CD8-positive, alpha-beta memory T cell (primary cell): ENCODE results near the gene PHRF1. TPM values are rescaled to one million over a fixed set of nuclear protein-coding genes. Genes with fewer than 3 reads are reported as not detected.

ENCODE experiments used
- CTCF ChIA-PET: fragments of 350-600 bp; sonication (Branson Sonifier 250); formaldehyde crosslinking; loops from one replicate; lab custom pipeline; 2021; ENCODE audit warnings: antibody characterized with exemption; lab: Charles Lee
- POLR2A ChIA-PET: fragments of 350-600 bp; sonication (Branson Sonifier 250); formaldehyde crosslinking; loops from one replicate; lab custom pipeline; 2021; ENCODE audit warnings: antibody characterized with exemption; lab: Charles Lee
- DNase-seq, 5 donors: peaks; one replicate each; pipeline versions ENCODE4 v3.0.0 to v3.0.0-alpha.2; 2020 to 2022; ENCODE audit warnings: mixed read lengths in 1 of 5
- H3K27ac ChIP-seq: one replicate; pipeline ENCODE4 v1.7.0; 2013; ENCODE audit warnings: low read depth, mild to moderate bottlenecking, low read length, moderate library complexity
- H3K27me3 ChIP-seq: 2 replicates; pipeline ENCODE4 v1.7.0; 2013; ENCODE audit warnings: low read length, mild to moderate bottlenecking; ENCODE audit not compliant: insufficient read depth, poor library complexity, severe bottlenecking
- H3K36me3 ChIP-seq: 2 replicates; pipeline ENCODE4 v1.7.0; 2013; ENCODE audit warnings: mild to moderate bottlenecking, low read length, moderate library complexity; ENCODE audit not compliant: insufficient read depth
- H3K4me1 ChIP-seq: 2 replicates; pipeline ENCODE4 v1.7.0; 2013; ENCODE audit warnings: mild to moderate bottlenecking, low read length, moderate library complexity; ENCODE audit not compliant: insufficient read depth
- H3K4me3 ChIP-seq: 2 replicates; pipeline ENCODE4 v1.7.0; 2013; ENCODE audit warnings: mild to moderate bottlenecking, low read length
- H3K9me3 ChIP-seq: 2 replicates; pipeline ENCODE4 v1.7.0; 2013; ENCODE audit warnings: mild to moderate bottlenecking, low read length
- H3K27ac Mint-ChIP-seq, 8 donors: one replicate each; pipeline ENCODE4 v1.8.0; 2020 to 2021; ENCODE audit warnings: mixed read lengths in 8 of 8, mild to moderate bottlenecking in 6 of 8, inconsistent platforms in 3 of 8, moderate library complexity in 3 of 8
- H3K27me3 Mint-ChIP-seq, 2 donors: one replicate each; pipeline ENCODE4 v1.8.0; 2020 to 2021; ENCODE audit warnings: mixed read lengths in 2 of 2, mild to moderate bottlenecking in 1 of 2, moderate library complexity in 1 of 2
- H3K36me3 Mint-ChIP-seq, 3 donors: one replicate each; pipeline ENCODE4 v1.8.0; 2020 to 2021; ENCODE audit warnings: mixed read lengths in 3 of 3, inconsistent platforms in 1 of 3, mild to moderate bottlenecking in 1 of 3
- H3K4me1 Mint-ChIP-seq, 3 donors: one replicate each; pipeline ENCODE4 v1.8.0; 2020 to 2021; ENCODE audit warnings: mixed read lengths in 3 of 3, inconsistent platforms in 1 of 3, mild to moderate bottlenecking in 1 of 3
- H3K4me3 Mint-ChIP-seq, 7 donors: one replicate each; pipeline ENCODE4 v1.8.0; 2020 to 2021; ENCODE audit warnings: mixed read lengths in 7 of 7, mild to moderate bottlenecking in 6 of 7, moderate library complexity in 4 of 7, inconsistent platforms in 2 of 7
- H3K9me3 Mint-ChIP-seq, 5 donors: one replicate each; pipeline ENCODE4 v1.8.0; 2020 to 2022; ENCODE audit warnings: mixed read lengths in 5 of 5, mild to moderate bottlenecking in 3 of 5, moderate library complexity in 2 of 5, inconsistent platforms in 1 of 5
- polyA plus RNA-seq: library from polyadenylated mRNA; unstranded; fragments of 300-500 nt; fragmentation: Illumina TruSeq; gene quantifications from one replicate; pipeline ENCODE4 v1.2.3, GENCODE V29; 2021
- total RNA-seq, 2 experiments: library from RNA; stranded (reverse); gene quantifications; one replicate each; pipeline ENCODE4 v1.2.3, GENCODE V29; 2021

PHRF1 gene
- total and polyA plus RNA-seq, 3 experiments from 2014 or later, result 17.7 to 49.8 (median 47.3) TPM

DNA sequence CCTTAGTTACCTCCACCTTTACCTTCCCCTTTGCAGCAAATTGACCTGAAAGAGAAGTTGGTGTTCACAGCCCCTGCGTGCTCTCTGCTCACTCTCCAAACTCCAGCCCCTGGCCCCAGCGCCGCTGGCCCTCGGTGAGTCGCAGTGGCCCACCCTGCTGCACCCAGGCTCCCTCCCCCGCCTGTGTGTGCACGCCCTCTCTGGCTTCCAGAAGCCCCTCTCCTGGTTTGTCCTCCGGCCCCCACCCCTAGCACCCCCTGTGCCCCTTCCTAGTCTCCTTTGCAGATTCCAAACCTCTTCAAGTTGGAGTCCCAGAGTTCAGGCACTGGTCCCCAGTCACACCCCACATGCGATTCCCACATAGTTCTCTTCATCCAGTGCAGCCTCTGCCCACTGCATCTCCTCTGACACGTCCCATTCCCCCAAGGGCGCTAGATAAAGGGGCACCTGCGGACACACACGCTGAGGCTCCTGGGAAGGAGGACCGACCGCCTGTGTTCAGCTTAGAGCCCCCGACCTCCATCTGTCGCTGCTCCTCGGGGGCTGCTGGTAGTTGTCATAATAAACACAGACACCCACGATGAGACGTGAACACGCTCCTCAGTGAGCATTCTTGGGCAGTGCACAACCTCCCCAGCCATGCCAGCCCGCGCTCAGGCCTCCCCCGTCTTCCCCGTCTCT is 1.5 kb upstream of the PHRF1 start:
- Mint-ChIP-seq H3K27ac (peak overlapping the region in 7 of 8 donors; percentile 13 to 89 (median 65)), H3K4me1 (peaks cover 36 to 47% (median 40%) of the 10 kb centered on the region in 3 donors), H3K27me3 (peaks cover 7 to 8% of the 10 kb centered on the region in 2 donors), H3K36me3 (peaks cover 0 to 13% (median 0%) of the 10 kb centered on the region in 3 donors), H3K9me3 (no peaks in the 10 kb centered on the region), H3K4me3 (peak overlapping the region; percentile 66 to 91 (median 87))
- H3K4me1 ChIP-seq, result peaks cover 34% of the 10 kb centered on the region
- H3K9me3 ChIP-seq, result no peaks in the 10 kb centered on the region
- ChIA-PET POLR2A (interaction anchor here (0.9 to 1.9 kb wide), 5 partner anchors 10 to 235 kb away, joined by 3 to 11 read pairs (median 5); partner anchors contain the start of genes IRF7 and RPLP2), CTCF (interaction anchor here (1.7 kb wide), 1 partner anchor 9 kb away, joined by 11 read pairs; no protein-coding TSS in a partner anchor)
- DNase-seq, result no peak
- peak overlapping the region; percentile 55 for H3K4me3 ChIP-seq
- H3K27me3 ChIP-seq, result no peaks in the 10 kb centered on the region
- H3K27ac ChIP-seq, result peak overlapping the region; percentile 43
- H3K36me3 ChIP-seq, result no peaks in the 10 kb centered on the region

DNA sequence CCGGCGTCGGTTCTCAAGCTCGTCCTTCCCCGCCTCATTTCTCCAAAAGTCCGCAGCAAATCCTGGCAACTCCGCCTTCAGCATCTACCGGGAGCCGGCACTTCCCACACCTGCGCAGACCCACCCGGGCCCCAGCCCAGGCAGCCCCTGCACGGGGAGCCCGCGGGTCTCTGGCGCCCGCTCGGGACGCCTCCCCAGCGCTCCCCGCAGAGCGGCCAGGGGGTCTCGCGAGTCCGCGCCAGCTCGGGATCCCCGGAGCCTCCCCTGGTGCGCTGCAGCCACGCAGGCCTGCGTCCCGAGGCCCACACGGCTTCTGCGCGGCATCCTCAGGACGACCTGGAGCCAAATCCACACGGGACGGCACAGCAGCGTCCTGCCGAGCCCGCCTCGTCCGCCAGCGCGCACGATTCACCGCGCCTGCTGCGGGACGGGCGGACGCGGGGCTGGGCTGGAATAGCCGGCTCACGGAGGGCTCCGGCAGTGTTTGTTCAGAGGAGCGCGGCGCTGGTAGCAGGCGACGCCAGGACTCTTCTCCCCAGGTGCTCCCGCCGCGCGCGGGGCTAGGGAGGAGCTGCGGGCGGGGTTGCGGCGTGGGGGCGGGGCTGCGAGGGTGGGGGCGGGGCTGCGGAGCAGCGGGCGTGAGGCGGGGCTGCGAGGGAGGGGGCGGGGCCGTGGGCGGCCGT is 816 bp upstream of the PHRF1 start:
- ChIA-PET POLR2A (interaction anchor here (0.8 to 1.9 kb wide), 19 partner anchors 8 to 368 kb away, joined by 3 to 16 read pairs (median 4); partner anchors contain the start of genes BET1L, DEAF1, HRAS and IRF7), CTCF (interaction anchor here (0.7 to 1.7 kb wide), 6 partner anchors 10 to 41 kb away, joined by 3 to 11 read pairs (median 3); partner anchors contain the start of genes HRAS and IRF7)
- peaks cover 38 to 50% (median 46%) of the 10 kb centered on the region in 3 donors for H3K4me1 Mint-ChIP-seq
- no peaks in the 10 kb centered on the region for H3K36me3 ChIP-seq
- H3K9me3 ChIP-seq, result no peaks in the 10 kb centered on the region
- peaks cover 40% of the 10 kb centered on the region for H3K4me1 ChIP-seq
- no peaks in the 10 kb centered on the region for H3K27me3 ChIP-seq
- H3K27ac Mint-ChIP-seq, result peak overlapping the region in 7 of 8 donors; percentile 13 to 97 (median 75)
- H3K4me3 ChIP-seq, result peak overlapping the region; percentile 55
- H3K27ac ChIP-seq, result peak overlapping the region; percentile 43
- H3K36me3 Mint-ChIP-seq, result peaks cover 0 to 13% (median 0%) of the 10 kb centered on the region in 3 donors
- peaks cover 7 to 8% of the 10 kb centered on the region in 2 donors for H3K27me3 Mint-ChIP-seq
- no peaks in the 10 kb centered on the region for H3K9me3 Mint-ChIP-seq
- H3K4me3 Mint-ChIP-seq, result peak overlapping the region; percentile 81 to 99 (median 87)
- no peak for DNase-seq

DNA sequence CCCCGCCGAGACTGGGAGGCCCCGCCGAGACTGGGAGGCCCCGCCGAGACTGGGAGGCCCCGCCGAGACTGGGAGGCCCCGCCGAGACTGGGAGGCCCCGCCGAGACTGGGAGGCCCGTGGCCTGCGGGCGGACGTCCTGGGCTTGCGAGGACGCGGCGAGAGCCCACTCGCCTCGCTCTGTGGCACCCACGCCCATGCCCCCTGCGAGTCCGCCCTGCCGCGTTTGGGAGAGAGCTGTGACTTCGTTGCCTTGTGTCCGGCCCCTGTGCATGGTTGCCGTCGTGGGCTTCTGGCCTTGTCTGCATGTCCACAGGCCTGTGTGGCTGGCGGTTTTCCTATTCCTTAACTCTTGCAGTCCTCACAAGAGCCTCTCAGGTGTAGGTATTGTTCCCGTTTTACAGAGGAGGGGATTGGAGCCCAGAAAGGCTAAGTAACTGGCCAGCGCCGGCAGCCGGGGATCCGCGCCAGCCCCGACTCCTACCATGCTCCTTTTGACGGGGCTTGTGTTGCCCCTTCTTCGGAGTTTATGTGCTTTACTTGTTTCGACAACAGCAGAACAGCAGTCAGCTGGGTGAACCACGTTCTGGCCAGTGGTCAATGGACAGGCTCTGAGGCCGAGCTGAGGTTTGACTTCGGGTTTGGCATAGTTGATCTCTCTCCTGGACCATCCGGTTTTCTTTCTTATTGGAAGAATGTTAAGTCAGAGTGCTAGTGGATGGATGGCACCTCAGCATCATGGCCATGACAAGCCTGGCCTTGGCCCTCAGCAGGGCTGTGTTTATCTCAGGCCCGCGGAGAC is 741 bp downstream of the PHRF1 start:
- no peaks in the 10 kb centered on the region for H3K9me3 ChIP-seq
- Mint-ChIP-seq H3K36me3 (peaks cover 0 to 23% (median 2%) of the 10 kb centered on the region in 3 donors), H3K4me3 (peak overlapping the region; percentile 83 to 93 (median 87)), H3K27me3 (peaks cover 8% of the 10 kb centered on the region in 2 donors), H3K27ac (peak overlapping the region; percentile 61 to 95 (median 86)), H3K9me3 (no peaks in the 10 kb centered on the region), H3K4me1 (peaks cover 47 to 63% (median 52%) of the 10 kb centered on the region in 3 donors)
- H3K27me3 ChIP-seq, result no peaks in the 10 kb centered on the region
- peak overlapping the region; percentile 81 for H3K4me3 ChIP-seq
- H3K27ac ChIP-seq, result peak overlapping the region; percentile 80
- ChIA-PET CTCF (interaction anchor here (1.0 kb wide), 1 partner anchor 146 kb away, joined by 4 read pairs; no protein-coding TSS in a partner anchor), POLR2A (interaction anchor here (1.3 to 1.4 kb wide), 2 partner anchors 41 to 370 kb away, joined by 7 to 16 read pairs; partner anchors contain the start of genes BET1L, HRAS, LRRC56 and RIC8A)
- peaks cover 7% of the 10 kb centered on the region for H3K36me3 ChIP-seq
- peak in 1 of 5 donors; percentile 27 for DNase-seq
- peaks cover 40% of the 10 kb centered on the region for H3K4me1 ChIP-seq

DNA sequence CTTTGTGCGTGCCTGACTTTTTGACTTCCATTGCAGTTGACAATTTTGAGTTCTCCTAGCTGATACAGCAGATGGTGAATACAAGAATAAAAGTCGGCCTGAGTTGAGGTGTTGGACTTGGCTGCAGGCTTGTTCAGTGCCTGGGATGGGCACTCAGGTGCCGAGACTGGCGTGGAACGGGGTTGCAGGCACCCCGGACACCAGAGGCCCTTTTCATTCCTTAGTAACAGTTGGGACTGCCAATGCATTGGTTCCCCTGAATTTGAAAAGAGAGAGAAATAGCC is 1.3 kb downstream of the PHRF1 start:
- Histone ChIP-seq H3K9me3 (no peaks in the 10 kb centered on the region), H3K4me1 (peaks cover 40% of the 10 kb centered on the region), H3K36me3 (peaks cover 10% of the 10 kb centered on the region), H3K27me3 (no peaks in the 10 kb centered on the region), H3K4me3 (peak overlapping the region; percentile 81), H3K27ac (peak overlapping the region; percentile 80)
- Mint-ChIP-seq H3K27me3 (peaks cover 8% of the 10 kb centered on the region in 2 donors), H3K36me3 (peaks cover 0 to 27% (median 2%) of the 10 kb centered on the region in 3 donors), H3K9me3 (no peaks in the 10 kb centered on the region), H3K27ac (peak overlapping the region; percentile 61 to 95 (median 86)), H3K4me3 (peak overlapping the region; percentile 83 to 93 (median 87)), H3K4me1 (peaks cover 47 to 63% (median 52%) of the 10 kb centered on the region in 3 donors)
- CTCF ChIA-PET, result interaction anchor here (1.0 kb wide), 1 partner anchor 145 kb away, joined by 4 read pairs; no protein-coding TSS in a partner anchor
- DNase-seq, result no peak
- POLR2A ChIA-PET, result no interaction called here

DNA sequence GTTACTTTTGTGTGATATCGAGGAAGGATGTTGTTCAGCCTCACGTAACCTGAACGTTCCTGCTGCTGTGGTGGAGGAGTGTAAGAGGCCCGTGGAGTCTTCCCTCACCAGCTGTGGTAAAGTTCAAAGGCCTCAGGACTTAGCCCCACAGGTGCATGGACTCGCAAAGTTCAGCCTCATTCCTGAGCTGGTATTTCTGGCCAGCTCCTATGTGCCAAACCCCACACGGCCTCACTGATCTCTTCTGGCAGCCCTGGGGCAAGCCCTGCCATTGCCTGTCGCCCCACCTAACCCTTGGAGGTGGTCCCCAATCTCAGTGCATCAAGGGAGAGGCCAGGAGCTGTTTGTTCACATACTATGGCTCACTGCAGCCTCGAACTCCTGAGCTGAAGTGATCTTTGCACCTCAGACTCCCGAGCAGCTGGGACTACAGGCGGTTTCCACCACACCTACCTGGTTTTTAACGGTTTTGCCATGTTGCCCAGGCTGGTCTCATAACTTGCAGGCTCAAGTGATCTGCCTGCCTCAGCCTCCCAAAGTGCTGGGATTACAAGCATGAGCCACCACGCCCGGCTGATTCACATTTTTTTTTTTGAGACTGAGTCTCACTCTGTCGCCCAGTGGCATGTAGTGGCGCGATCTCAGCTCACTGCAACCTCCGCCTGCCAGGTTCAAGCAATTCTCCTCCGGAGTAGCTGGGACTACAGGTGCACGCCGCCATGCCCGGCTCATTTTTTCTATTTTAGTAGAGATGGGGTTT is 2.2 kb downstream of the PHRF1 start:
- ChIA-PET CTCF (interaction anchor here (0.7 to 1.0 kb wide), 2 partner anchors 24 to 148 kb away, joined by 3 read pairs; no protein-coding TSS in a partner anchor), POLR2A (no interaction called here)
- Histone ChIP-seq H3K27ac (peak overlapping the region; percentile 80), H3K27me3 (no peaks in the 10 kb centered on the region), H3K9me3 (no peaks in the 10 kb centered on the region), H3K4me3 (peak overlapping the region; percentile 81), H3K4me1 (peaks cover 40% of the 10 kb centered on the region), H3K36me3 (peaks cover 11% of the 10 kb centered on the region)
- Mint-ChIP-seq H3K4me1 (peaks cover 47 to 63% (median 52%) of the 10 kb centered on the region in 3 donors), H3K27me3 (peaks cover 8% of the 10 kb centered on the region in 2 donors), H3K27ac (peak overlapping the region in 6 of 8 donors; percentile 59 to 89 (median 85)), H3K9me3 (no peaks in the 10 kb centered on the region), H3K4me3 (peak overlapping the region; percentile 72 to 93 (median 87)), H3K36me3 (peaks cover 0 to 33% (median 2%) of the 10 kb centered on the region in 3 donors)
- no peak for DNase-seq

DNA sequence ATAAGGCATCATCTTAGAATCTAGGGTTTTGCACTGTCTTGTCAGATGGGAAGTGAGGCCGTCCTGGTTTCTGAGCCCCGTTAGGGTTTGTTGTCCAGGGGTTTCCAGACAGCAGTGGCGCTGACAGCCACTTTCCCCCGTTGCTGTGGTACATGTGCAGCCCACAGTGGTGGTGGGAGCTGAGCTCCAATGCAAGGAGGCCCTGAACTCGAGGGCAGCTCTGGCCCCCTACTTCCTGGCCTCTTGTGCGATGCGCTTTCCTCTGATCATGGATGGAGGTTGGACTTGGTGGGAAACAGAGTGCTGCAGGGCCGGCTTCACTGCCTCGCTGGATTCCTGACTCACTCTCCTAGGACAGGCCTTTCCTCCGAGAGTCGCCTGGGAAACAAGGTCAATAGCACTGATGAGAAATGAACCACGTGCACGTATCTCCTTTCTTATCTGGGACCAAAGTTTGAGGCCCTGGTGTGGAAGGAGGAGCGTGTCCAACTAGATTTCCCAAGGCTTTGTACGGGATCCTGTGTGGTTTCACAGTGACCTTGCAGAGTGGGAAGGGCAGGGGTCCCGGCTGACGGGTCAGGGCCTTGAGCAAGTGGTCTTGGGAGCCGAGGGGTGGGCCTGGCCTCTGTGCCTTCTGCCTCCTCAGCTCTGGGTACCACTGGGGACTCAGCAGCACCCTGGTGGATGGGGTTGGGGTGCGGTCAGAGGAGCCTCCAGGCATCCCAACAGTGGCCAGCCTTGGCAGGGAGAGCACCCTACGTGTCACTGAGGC is 3.7 kb downstream of the PHRF1 start:
- peaks cover 2 to 5% of the 10 kb centered on the region in 2 donors for H3K27me3 Mint-ChIP-seq
- H3K27me3 ChIP-seq, result no peaks in the 10 kb centered on the region
- peaks cover 18% of the 10 kb centered on the region for H3K36me3 ChIP-seq
- POLR2A ChIA-PET, result interaction anchor here (0.6 kb wide), 1 partner anchor 219 kb away, joined by 3 read pairs; no protein-coding TSS in a partner anchor
- H3K4me1 ChIP-seq, result peaks cover 37% of the 10 kb centered on the region
- no peaks in the 10 kb centered on the region for H3K9me3 ChIP-seq
- peak overlapping the region in 5 of 7 donors; percentile 33 to 93 (median 66) for H3K4me3 Mint-ChIP-seq
- H3K36me3 Mint-ChIP-seq, result peaks cover 0 to 42% (median 2%) of the 10 kb centered on the region in 3 donors
- no peaks in the 10 kb centered on the region for H3K9me3 Mint-ChIP-seq
- peak overlapping the region in 4 of 8 donors; percentile 2 to 78 (median 54) for H3K27ac Mint-ChIP-seq
- H3K4me1 Mint-ChIP-seq, result peaks cover 39 to 57% (median 42%) of the 10 kb centered on the region in 3 donors
- no peak for DNase-seq
- H3K27ac ChIP-seq, result no peak overlapping the region
- H3K4me3 ChIP-seq, result no peak overlapping the region
- CTCF ChIA-PET, result no interaction called here
